CMK (cell line): ENCODE data around the gene MTG2.

Source experiments
- DNase-seq: peaks from one replicate; pipeline ENCODE4 v3.0.0-alpha.2; 2010; ENCODE audit warnings: low read depth

The MTG2 gene

DNA sequence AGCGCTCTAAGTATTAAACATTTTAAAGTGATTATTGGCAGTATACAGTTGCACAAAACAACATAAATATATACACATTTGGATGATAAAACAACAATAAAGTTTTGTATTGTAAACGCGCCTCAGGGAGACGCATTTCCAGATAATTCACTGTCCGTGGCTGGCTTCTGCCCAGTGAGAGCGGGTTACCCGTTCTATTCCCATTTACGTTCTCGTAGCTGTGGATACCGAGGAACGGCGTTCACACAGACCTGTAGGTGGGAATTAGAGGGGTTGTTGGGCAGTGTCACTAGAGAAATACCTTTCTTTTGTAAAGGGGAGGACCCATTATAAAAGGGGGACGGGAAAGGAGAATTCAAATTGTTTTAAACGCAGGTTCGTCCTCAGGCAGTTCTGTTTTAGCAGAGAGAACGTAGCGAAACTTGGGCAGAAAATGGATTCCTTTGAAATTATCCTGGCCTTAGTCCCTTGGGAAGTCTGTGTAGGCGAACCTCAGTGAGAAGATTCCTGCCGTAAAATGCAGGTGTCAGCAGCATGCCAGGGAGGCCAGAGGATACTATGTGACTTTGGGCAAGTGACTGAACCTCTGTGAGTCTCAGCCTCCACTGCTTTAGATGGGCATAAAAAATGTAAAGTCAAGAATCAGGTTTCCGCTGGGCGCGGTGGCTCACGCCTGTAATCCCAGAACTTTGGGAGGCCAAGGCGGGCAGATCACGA is 756 bp downstream of the MTG2 start:
- DNase-seq, result no peak

DNA sequence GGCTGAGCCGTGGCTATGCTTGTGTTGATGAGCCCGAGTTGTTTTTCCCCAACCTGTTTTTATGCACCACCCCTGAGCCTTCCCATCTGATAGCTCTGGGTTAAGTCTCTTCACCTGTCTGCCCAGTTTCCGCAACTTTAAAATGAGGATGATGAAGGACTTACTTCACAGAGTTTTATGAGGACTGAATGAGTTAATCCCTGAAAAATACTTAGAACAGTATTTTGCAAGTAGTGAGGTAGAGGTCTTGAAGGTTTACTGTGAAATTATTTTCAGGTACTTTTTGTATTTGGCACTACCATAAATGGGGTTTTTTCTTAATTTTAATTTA is 3.2 kb downstream of the MTG2 start:
- DNase-seq, result no peak

DNA sequence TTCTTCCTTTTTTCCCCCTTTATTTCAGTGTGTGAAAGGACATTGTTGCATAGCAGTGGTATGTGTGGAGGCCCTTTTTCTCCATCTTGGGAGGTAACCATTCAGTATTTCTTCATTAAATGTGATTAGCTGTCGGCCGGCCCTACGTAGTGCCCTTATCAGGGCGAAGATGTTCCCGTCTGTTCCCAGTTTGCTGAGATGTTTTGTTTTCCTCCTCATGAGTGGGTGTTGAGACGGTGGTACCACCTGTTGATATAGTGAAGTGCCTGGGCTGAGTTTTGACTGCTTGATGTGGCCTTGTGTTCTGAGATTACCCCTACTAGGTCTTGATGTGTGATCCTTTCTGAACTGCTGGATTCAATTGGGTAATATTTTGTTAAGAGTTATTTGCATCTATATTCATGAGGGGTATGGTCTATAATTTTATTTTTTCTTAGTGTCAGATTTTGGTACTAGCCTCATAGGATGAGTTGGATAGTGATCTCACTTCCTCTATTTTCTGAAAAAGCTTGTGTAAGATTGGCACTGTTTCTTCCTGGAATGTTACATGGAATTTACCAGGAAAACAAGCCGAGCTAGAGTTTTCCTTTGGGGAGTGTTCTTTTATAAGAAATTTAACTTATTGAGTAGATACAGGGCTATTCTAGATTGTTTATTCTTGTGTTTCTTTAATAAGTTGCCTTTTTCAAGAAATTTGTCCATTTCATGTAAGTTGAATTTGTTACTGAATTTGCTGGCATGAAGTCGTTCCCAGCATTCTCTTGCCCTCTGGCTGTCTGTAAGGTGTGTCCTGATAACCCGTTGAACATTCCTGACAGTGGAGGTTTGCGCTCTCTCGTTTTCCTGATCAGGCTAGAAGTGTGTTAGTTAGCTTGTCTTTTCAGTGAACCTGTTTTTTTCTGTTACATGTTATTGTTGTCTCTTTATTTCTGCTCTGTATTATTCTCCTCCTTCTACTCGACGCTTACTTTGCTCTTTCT is 4.3 kb downstream of the MTG2 start:
- no peak for DNase-seq

DNA sequence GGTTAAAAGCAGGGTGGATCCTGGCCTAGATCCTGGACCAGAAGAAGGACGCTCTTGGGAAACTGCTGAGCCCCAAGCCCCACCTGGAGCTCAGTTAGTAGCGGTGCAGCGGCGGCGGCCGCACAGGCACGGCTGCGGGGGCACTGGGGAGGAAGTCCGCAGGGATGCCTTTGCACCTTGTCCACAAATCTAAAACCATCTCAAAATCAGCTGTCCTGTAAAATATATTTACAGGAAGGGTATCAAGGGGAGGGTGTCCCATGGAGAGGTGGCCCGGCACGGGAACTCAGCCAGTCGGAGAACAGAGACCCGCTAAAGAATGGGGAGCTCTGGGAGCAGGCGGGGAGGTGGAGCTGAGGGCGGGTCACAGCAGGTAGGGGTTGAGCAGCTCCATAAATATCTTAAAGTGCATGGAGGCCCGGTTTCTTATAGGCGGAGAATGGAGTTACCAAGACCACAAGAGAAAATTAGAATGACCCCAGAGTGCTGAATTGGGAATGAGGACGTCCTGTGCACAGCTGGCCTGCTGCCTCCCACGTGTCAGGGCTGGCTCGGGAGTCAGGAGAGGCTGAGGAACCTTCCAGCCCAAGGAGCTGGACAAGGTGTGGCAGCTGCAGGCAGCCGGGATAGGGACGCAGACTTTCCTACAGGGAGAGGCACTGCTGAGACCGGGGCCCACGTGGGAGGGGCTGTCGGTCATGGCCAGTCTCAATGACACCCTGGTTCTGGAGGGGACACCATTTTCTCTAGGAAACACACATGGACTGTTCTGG is 8.0 kb downstream of the MTG2 start:
- no peak for DNase-seq

DNA sequence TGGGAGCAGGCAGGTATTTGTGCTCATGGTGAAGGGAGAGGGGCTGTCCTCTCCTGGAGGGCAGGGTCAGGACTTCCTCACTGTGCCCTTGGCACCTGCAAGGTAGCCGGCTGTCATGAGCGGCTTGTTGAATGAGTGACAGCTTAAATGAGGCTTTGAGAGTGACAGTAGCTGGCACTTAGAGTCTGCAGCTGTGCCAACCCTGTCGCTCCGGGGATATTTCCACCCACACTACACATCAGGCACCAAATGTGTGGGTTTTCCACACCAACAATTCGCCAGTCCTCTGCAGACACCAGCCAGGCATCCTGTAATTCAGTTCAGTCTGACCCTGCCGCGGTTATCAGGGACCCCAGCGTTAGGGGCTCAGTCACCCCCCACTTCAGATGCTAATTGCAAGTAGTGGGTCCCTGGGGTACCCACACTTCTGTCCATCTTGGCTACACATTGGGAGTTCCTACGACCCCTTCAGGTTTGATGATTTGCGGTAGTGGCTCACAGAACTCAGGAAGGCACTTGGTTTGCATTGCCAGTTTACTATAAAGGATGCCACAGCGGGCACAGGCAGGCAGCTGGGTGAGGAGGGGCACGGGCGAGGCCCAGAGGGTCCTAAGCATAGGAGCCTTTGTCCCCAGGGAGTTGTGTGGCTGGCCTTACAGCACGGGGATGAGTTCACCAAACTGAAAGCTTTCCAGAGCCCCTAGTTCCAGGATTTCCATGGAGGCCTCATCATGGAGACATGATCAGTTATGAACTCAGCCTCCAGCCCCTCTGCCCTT is 9.1 kb downstream of the MTG2 start:
- no peak for DNase-seq

DNA sequence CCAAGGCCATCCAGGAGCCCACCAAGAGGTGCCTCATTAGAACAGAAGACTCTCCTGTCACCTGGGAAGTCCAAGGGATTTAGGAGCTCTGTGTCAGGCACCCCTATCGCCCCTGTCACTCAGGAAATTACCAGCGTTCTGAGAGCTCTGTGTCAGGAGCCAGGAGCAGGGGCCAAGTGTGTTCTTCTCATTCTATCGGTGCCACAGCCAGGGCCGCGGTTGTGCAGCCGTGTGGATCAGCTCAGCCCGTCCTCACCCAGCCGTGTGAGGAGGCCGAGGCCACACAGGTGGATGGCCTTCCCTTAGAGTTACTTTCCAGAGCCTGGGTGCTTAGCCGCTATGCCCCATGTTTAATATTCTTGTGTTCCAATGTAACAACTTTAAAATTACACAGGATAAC is 9.8 kb downstream of the MTG2 start:
- DNase-seq, result no peak

DNA sequence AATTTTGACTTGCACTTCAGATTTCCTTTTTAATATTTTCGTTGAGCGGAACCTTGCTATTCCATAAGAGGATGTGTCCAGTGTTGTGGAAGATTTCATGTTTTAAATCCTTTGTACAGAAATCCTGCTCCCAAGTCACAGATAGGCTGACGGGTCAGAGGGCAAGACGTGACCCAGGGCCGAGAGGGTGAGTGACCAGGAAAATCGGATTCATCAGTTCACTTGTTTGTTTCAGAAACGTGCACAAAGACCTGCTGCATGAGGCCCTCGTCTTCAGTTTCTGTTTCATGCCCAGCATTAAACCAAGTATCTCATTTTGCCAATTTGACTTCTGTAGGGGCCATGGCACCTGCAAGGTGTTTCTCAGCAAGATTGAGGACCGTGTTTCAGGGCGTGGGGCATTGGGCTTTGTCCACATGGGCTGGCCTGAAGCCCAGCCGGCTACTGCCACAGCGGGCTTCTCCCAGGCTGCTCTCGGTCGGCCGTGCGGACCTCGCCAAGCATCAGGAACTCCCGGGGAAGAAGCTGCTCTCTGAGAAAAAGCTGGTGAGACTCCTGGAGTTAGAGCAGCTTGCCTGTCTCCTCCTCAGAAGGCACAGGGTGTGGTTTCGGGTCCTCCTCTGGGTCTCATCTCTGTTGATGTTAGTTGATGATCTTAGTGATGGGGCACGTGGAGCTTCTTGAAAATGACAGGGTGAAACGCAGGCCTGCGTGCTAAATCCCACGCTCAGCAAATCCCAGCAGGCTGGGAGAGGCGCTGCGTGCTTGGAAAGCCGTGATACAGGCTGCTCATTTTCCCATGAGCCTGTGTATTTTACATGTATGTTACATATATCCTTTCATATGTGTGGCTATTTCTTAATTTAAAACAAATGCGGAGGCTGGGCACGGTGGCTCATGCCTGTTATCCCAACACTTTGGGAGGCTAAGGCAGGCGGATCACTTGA is 10.5 kb downstream of the MTG2 start:
- DNase-seq, result no peak

DNA sequence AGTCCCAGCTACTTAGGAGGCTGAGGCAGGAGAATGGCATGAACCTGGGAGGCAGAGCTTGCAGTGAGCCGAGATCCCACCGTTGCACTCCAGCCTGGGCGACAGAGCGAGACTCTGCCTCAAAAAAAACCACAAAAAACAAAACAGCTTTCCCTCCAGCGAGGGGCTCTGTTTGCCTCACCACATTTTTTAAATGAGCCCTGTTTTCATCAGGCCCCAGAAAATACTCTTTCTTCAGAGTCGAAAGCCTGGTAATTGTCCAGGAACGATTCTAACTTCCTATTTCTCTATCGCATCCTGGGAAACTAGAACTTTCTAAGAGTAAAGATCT is 12.2 kb downstream of the MTG2 start:
- no peak for DNase-seq

DNA sequence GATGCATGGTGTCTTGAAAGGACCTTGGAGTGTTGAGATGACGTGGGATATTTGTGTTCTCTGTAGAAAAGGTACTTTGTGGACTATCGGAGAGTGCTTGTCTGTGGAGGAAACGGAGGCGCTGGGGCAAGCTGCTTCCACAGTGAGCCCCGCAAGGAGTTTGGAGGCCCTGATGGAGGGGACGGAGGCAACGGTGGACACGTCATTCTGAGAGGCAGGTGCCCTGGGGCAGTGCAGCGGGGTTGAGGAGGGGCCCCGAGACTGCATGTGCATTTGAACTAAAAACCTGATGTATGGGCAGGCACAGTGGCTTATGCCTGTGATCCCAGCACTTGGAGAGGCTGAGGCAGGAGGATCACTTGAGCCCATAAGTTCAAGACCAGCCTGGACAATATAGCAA is 12.9 kb downstream of the MTG2 start:
- no peak for DNase-seq

DNA sequence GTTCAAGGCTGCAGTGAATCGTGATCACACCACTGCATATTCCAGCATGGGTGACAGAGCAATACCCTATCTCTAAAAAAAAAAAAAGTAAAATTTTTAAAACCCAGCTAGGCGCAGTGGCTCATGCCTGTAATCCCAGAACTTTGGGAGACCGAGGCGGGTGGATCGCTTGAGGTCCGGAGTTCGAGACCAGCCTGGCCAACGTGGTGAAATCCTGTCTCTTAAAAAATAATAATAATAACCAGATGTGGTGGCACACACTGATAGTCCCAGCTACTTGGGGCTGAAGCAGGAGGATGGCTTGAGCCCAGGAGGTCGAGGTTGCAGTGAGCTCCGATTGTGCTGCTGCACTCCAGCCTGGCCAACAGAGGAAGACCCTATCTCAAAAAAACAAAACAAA is 13.5 kb downstream of the MTG2 start:
- no peak for DNase-seq

DNA sequence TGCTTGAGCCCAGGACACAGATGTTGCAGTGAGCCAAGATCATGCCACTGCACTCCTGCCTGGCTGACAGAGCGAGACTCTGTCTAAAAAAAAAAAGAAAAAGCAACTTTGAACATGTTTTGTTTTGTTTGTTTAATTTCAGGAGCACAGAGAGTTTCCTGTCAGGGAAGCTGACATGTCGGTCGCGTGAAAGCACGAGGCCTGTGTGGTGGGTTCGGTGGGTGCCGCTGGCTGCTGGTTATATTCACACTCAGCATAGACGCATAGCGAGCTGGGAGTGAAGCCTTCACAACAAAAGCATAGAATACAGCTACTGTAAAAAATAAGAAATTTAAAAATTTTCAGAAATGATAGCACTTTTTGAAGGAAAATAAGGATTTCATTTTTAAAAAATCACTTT is 14.5 kb downstream of the MTG2 start:
- no peak for DNase-seq

DNA sequence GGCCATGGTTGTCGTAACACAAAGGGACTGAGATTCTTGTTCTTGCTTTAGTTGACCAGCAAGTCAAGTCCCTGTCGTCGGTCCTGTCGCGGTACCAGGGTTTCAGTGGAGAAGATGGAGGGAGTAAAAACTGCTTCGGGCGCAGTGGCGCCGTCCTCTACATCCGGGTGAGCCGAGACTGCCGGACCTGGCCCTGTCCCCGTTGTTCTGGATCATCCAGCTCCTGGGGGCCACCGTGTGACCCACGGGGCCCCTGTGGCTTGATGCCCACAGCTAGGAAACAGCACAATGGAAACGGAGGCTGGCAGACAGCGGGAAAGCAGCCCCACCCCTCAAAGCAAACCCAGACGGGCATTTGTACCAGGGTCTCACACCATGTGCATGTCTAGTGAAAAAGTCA is 15.0 kb downstream of the MTG2 start:
- no peak for DNase-seq

DNA sequence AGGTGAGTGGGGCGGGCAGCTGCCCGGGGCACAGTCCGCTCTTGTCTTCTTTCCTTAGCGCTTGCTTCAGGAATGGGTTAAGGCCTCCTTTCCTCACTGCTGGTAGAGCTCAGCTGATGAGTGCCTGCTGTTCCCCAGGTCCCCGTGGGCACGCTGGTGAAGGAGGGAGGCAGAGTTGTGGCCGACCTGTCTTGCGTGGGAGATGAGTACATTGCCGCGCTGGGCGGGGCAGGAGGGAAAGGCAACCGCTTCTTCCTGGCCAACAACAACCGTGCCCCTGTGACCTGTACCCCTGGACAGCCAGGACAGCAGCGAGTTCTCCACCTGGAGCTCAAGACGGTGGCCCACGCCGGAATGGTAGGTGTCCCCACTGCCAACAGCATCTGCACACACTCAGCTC is 15.7 kb downstream of the MTG2 start:
- no peak for DNase-seq

DNA sequence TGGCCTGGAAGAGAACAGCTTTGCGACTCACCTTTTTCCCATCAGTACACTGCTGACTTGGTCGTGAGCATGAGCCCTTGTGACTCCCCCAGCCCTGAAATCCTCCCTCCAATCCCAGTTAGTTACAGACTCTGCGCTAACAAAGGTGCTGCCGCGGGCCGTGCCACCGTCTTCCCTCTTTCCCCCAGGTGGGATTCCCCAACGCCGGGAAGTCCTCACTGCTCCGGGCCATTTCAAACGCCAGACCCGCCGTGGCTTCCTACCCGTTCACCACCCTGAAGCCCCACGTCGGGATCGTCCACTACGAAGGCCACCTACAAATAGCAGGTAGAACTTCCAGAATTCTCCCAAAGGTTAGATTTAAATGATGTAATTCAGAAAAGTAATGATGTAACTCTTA is 16.1 kb downstream of the MTG2 start:
- no peak for DNase-seq

DNA sequence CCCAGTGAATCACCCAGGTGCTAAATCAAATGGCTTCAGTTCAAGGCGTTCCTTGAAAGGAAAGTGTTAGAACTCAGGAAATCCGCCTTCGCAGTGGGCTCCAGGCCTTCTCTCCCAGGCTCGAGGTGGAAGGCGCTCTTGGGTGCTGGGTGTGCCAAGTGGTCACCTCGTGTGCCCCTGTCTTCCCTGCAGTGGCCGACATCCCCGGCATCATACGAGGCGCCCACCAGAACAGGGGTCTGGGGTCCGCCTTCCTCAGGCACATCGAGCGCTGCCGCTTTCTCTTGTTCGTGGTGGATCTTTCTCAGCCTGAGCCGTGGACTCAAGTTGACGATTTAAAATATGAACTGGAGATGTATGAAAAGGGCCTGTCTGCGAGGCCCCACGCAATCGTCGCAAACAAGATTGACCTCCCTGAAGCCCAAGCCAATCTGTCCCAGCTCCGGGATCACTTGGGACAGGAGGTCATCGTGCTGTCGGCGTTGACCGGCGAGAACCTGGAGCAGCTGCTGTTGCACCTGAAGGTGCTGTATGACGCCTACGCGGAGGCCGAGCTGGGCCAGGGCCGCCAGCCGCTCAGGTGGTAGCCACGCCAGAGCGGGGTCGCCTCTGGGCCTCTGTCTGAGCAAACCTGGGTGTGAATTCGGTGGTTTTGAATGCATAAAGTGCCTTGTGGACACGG is 17.8 kb downstream of the MTG2 start:
- DNase-seq, result no peak

DNA sequence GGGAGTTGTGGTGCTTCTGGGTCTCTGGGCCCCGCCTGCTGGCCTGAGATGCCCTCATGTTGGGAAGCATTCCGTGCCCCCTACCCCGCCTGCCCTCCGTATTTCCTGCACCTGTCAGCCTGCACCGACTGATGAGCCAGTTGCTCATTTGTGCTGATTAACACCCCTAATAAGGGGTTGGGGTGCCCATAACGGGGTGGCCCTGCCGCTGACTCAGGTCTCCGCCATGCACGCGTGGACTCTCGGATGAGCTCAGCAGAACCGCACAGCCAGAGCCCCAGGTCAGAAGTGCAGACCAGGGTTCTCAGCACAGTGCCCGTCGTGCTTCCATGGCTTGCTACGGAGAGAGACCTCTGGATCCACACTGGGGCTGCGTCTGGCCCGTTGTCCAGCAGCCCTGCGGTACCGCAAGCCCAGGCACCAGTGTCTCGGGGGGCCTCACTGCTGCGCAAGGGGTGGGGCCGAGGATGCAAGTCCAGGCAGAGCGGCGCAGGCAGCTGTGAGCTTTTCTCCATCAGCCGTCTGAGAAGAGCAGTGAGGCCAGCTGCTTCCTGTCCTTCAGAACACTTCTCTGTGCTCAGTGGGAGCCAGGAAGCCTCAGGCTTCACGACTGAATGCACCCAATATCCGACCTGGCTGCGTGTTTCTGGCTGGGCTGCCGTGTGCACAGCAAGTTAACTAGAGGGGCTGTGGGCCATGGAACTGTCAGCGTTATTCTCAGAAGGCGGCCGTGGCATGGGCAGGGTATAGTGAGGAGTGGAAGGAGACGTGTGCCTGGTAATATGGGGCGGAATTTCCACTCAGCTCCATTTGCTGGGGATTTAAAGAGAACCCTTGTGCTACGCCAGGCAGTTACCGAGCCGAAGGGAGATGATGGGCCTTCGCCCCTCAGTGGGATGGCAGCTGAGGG is 18.6 kb downstream of the MTG2 start:
- no peak for DNase-seq

DNA sequence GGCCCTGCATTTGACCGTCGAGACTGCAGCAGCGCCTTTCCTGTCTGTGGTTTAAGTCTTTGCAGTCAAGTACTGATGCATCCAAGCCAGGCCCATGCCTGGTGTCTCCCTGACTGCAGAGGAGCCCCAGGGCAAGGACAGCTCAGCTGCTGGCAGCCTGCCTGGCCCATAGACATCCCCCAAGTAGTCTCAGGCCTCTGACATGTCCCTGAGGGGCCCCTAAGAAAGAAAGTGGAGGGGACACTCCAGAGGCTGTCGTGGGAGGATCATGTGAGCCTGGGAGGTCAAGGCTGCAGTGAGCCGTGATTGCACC is 19.2 kb downstream of the MTG2 start:
- no peak for DNase-seq

DNA sequence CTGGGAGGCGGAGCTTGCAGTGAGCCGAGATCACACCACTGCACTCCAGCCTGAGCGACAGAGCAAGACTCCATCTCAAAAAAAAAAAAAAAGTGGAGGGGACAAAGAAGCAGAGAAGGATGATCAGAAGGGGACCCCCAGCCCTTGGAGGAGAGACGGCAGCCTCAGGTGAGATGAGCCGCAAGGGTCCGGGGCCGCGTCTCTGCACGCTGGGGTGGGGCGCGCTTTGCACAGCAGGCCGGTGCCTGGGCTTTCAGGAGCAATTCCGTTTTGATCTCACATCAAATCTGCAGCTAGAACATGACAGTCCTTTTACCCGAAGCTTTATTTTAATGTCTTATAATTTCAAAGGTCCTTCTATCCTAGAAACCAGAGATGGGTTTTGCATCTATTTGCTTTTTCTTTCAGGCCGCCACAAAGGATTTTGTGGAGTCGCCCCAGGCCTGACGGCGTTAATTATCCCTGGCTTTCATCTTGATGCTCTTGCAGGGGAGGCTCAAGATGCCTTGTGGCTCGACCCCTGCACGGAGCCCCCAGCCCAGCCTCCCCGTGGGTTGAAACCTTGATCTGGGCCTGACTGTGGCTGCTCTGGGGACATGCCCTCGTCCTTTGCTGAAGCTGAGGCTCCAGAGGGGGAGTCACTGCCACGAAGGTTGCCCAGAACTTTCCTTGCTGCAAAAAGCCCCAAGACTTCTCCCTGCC is 20.0 kb downstream of the MTG2 start:
- no peak for DNase-seq
